ENCODE data around the gene KIF7. TPM values are rescaled to one million over a fixed set of nuclear protein-coding genes. Genes with fewer than 3 reads are reported as not detected.

Gene KIF7
- total and polyA plus RNA-seq, 2 of the 8 experiments (the other 6 are each of a cell fraction or from before 2014, with no cell fraction given): 4.9 to 14.0 TPM

DNA sequence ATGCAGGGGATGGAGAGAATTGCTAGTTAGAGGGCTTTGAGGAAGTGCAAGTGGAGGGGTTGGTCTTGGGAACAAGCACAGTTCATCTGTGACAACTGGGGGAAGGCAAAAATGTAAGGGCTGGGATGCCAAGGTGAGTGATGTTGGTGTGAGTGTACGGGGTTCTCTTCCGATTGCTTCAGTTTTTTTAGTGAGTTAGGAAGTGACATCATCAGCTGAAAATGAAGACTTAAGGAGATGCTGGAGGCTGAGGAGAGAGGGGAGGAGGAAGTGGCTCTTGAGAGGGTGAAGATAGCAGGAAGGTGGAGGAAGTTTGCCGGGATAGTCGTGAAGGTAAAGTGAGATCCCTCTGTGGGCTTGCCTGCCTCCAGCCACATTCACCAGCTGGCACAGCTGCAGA is 67.3 kb downstream of the KIF7 start:
- Histone ChIP-seq H2BK5ac (ENCODE audit: low read depth, low read length) (no peak overlapping the region), H3K27me3 (replicated peaks in 1 of 4; ENCODE audit: control insufficient read depth in 3 of 4, extremely low read depth in 1 of 4, insufficient read depth in 3 of 4, low read length in 3 of 4) (no peaks in the 10 kb centered on the region), H2AFZ (ENCODE audit: low read length) (no peak overlapping the region), H2BK12ac (ENCODE audit: low read depth, low read length) (no peak overlapping the region), H4K8ac (ENCODE audit: extremely low read depth, insufficient read depth, low read length) (no peak overlapping the region), H3K79me2 (ENCODE audit: control insufficient read depth in 1 of 2, insufficient read depth in 2 of 2, low read length in 2 of 2) (peaks cover 0 to 49% of the 10 kb centered on the region in 2 experiments; a peak in 3 of 4 replicates), H3K4me1 (replicated peaks in 1 of 4; ENCODE audit: control insufficient read depth in 3 of 4, insufficient read depth in 4 of 4, low read length in 3 of 4) (no peaks in the 10 kb centered on the region; a peak in 1 of 7 replicates), H2BK15ac (ENCODE audit: low read length) (no peak overlapping the region), H4K91ac (replicated peaks; ENCODE audit: insufficient read length, low read length) (no peak overlapping the region), H3K27ac (ENCODE audit: low read depth, low read length) (no peak overlapping the region), H2AK5ac (ENCODE audit: low read depth, low read length) (no peak overlapping the region), H3K56ac (replicated peaks; ENCODE audit: insufficient read length, low read depth, low read length) (no peak overlapping the region), H3K18ac (ENCODE audit: extremely low read depth, low read length) (no peak overlapping the region), H2BK120ac (replicated peaks; ENCODE audit: low read depth, low read length) (no peak overlapping the region), H4K20me1 (replicated peaks in 1 of 2; ENCODE audit: control insufficient read depth in 1 of 2, insufficient read depth in 2 of 2, low read length in 2 of 2) (peaks cover 6 to 15% of the 10 kb centered on the region in 2 experiments), H3K79me1 (ENCODE audit: low read depth, low read length) (peaks cover 9% of the 10 kb centered on the region), H3K4me2 (ENCODE audit: insufficient read depth in 1 of 2, low read depth in 2 of 2, low read length in 2 of 2) (no peak overlapping the region), H3K14ac (ENCODE audit: insufficient read length) (no peak overlapping the region), H3K36me3 (ENCODE audit: control insufficient read depth in 2 of 4, insufficient read depth in 4 of 4, low read length in 3 of 4) (peaks cover 41 to 92% (median 78%) of the 10 kb centered on the region in 4 experiments), H3K23ac (ENCODE audit: insufficient read length) (no peak overlapping the region), H3K9ac (replicated peaks in 1 of 4; ENCODE audit: extremely low read depth in 1 of 4, low read depth in 3 of 4, low read length in 3 of 4) (no peak overlapping the region), H4K5ac (ENCODE audit: insufficient read length, low read depth, low read length) (no peak overlapping the region), H3K4ac (replicated peaks; ENCODE audit: insufficient read length, low read depth, low read length) (no peak overlapping the region), H3K4me3 (ENCODE audit: extremely low read depth in 1 of 4, insufficient read depth in 2 of 4, low read depth in 3 of 4, low read length in 4 of 4) (no peak overlapping the region), H3K9me3 (ENCODE audit: insufficient read depth in 2 of 2, low read depth in 1 of 2, low read length in 1 of 2) (no peaks in the 10 kb centered on the region), H3K23me2 (ENCODE audit: low read depth, low read length) (no peaks in the 10 kb centered on the region; the same call in 1 of the 2 replicates), H2BK20ac (ENCODE audit: low read length) (no peak overlapping the region)
- ChIA-PET CTCF (ENCODE audit: partially characterized antibody) (interaction anchor here (0.8 kb wide), 1 partner anchor 11 kb away, joined by 3 read pairs; no protein-coding TSS in a partner anchor), POLR2A (ENCODE audit: partially characterized antibody) (interaction anchor here (1.6 kb wide), 1 partner anchor 13 kb away, joined by 4 read pairs; the partner anchor contains the start of gene TICRR)
- TF ChIP-seq POLR2AphosphoS5 (IDR thresholded peaks at IDR 0.05; ENCODE audit: low read depth, low read length): no peak
- TF ChIP-seq JUND (IDR thresholded peaks at IDR 0.05; ENCODE audit: low read length): no peak
- TF ChIP-seq TBP (IDR thresholded peaks at IDR 0.05; ENCODE audit: low read depth, low read length): no peak
- TF ChIP-seq CBX8 (IDR thresholded peaks at IDR 0.05; ENCODE audit: borderline replicate concordance, low read depth, low read length): no peak
- no peak for DNase-seq (ENCODE audit: low read depth in 1 of 2, low spot score in 2 of 2)
- WGBS, 2 experiments (ENCODE audit: extremely low coverage in 1 of 2, insufficient coverage in 1 of 2, insufficient read length in 1 of 2, insufficient replicate concordance in 2 of 2, low coverage in 1 of 2, low lambda C conversion rate in 2 of 2, missing lambda C conversion rate in 1 of 2): 89% methylated on average over 4 of the region's 4 CpGs; no CpG with 5 or more reads in 1 of the 2 experiments
- FAIRE-seq: no peak
